HG02798 (cell line): ENCODE measurements around the gene SORCS2.

ENCODE experiments used
- ATAC-seq: cut with Tn5 transposase; IDR thresholded peaks from one replicate; pipeline ENCODE4 v1.9.1; 2021; ENCODE audit warnings: mild to moderate bottlenecking; ENCODE audit not compliant: unreplicated experiment, poor library complexity

The SORCS2 gene

DNA sequence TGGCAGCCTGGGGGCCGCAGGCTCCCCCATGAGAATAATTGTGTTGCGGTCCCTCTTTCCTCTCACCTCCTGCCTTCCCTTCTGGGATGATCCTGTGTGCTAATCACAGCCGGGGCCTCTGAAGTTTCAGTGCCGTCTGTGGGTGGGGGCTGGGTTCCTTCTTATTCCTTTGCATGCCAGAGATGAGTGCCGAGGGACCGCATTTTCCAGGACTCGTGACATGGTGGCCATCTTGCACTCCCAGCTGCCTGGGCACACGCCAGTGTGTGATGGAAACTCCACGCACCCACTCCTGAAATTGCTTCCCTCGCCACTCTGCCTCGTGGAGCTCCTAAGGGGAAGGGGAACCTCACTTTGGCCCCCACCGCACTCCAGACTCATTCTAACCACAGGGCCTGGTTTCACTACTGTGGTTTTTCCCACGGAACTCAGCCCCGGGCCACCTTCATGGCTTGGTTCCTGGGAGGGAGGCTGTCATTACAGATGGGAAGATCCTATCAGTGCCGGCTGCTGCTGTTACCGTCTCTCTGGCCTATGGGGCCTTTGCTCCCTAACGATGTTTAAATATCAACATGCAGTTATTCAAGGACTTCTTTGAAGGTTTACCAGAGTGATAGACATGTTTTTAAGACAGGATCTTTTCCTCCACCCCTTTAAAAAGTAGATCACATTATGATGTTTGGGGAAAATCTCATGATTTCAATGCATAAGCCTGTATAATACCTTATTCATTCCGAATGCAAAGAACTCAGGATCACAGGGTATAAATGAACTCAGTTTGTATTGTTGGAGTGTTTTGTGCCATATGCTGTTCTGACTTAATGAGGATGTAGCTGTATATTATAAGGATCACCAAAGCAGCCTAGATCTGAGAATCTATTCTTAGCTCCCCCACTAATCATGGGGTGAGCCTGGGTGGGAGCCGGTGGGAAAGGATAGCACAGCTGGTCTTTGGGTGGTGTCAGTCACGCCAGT, 89.6 kb downstream of the SORCS2 start:
- no peak for ATAC-seq

DNA sequence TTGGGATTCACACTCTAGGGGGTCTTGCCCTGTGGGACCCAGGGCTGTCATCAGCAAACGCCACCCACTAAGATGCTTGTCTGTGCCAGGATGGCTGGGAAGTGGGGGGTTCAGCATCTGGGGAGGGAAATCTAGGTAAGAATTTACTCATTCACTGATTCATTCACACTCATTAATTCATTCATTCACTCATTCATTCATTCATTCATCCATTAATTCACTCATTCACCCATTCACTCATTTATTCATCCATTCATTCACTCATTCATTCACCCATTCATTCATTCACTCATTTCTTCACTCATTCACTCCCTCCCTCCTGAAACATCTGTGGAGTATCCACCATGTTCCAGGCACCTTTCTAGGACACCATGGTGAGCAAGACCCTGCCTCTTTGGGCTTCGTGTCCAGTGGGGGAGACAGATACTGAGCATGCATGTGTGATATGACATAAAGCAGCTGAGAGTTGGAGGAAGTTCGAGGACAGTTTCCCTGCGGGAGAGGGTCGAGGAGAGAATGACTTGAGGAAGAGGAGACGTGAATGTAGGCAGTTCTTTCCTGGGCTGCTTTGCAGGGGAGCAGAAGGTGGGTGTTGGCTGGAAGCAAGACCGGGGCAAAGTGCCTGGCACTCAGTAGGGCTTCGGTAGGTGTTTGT, 90.6 kb downstream of the SORCS2 start:
- no peak for ATAC-seq

DNA sequence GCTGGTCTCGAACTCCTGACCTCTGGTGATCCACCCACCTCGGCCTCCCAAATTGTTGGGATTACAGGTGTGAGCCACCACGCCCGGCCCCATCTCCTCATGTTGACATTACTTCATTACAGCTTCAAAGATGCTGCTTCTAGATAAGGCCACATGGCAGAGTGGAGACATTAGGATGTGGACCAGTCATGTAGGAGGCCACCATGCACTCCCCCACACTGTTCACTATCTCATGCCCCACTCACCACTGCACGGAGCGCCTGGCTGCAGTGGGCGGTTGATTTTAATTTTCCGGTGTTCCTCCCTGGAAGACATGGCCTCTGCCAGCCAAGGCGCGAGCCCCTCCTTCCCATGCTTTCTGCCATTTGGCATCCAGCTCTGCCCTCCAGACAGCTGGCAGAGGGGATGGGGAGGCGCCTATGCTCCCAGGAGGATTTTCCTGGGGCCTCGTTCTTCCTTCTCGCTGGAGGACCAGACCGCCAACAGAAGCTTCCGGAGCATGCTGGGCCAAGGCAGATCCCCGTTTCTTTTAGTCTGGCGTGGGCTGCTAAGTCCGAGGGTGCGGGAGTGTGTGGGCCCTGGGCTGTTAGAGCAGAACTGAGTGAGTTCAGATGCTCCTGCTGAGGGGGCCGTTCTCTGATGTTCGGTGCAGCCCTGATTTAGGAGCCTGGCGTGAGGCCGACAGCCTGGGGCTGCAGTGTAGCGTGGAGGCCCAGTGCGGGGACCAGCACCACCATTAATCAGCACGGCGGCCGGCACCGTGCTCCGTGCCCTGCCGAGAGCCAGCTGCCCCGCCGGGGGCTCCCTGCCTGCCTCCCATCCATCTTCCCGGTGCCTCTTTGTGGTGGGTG, 93.1 kb downstream of the SORCS2 start:
- no peak for ATAC-seq

DNA sequence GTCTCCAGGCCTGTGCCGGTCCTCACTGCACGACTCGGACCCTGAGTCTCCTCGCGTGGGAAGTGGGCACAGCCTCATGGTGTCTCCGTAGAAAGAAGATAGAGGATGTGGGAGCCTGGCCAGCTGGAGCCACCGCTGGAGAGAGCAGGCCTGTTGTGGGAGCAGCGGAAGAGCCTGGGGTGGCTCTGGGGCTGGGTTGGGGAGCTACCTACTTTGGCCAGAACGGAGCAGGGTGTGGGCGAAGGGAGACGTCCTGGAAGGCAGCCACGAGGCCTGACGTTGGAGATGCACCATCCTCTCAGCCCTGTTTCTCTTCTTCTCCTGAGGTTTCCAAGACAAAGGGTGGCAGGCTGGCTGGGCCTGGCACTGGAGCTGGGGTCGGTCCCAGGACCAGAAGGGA, 93.8 kb downstream of the SORCS2 start:
- no peak for ATAC-seq

DNA sequence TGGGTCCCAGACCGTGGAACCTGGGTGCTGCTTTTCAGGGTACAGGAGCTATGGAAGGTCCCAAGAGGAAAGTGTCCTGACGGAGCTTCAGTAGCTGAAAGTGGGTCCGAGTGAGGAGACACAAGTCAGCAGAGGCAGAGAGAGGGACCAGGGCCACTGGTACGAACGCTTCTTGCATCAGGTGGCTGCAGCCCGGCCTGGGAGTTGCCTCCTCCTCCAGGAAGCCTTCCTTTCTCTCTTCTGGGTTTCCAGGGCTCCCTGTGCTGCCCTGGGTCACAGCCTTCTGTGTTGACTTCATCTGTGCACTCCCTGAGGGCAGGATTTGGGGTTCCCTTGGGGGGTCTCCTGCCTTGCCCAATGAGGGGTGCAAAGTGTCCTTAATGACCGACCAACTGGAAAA, 94.5 kb downstream of the SORCS2 start:
- ATAC-seq = no peak

DNA sequence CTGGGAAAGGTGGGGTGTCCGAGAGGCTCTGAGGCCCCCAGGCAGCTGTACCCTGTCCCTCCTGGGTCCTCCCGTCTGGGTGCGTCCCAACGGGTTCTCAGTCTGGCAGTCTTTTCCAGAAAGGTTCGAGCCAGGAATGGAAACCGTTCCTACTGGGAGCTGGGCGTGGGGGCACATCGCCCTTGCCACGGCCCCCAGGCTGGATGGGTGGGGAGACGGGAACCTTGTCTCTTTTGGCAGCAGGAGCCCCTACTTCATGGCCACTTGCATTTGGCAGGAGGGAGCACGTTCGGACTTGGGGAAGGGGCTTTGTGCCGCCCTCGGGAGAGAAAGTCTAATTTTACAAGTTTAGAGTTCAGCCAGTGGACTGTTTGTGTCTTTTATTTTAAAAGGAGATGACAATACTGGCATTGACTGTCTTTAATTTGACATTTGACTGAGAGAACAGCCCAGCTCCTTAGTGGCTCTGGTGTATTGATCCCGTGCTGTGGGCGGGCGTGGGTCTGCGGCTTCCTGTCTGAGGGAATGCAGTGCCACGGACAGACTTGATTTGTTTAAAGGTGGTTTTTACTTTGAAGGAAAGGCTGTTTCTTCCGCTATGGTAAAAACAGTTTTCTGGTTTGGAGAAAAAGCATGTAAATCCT, 95.1 kb downstream of the SORCS2 start:
- ATAC-seq = no peak

DNA sequence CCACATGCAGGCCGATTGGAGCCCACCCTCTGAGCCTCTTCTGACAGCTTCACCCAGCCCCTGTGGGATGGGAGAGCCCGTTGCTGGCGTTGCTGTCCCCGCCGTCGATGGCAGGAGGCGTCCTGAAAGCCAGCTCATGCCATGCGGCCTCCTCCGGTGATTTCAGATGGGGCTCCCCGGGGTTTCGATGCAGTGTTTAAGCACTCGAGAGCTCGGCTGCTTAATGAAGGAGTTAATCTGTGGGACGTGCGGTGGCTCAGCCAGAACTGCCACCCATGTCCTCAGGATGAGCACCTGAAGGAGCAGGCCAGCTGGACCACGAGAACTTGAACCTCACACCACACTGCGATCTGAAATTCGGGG, 95.6 kb downstream of the SORCS2 start:
- ATAC-seq = no peak

DNA sequence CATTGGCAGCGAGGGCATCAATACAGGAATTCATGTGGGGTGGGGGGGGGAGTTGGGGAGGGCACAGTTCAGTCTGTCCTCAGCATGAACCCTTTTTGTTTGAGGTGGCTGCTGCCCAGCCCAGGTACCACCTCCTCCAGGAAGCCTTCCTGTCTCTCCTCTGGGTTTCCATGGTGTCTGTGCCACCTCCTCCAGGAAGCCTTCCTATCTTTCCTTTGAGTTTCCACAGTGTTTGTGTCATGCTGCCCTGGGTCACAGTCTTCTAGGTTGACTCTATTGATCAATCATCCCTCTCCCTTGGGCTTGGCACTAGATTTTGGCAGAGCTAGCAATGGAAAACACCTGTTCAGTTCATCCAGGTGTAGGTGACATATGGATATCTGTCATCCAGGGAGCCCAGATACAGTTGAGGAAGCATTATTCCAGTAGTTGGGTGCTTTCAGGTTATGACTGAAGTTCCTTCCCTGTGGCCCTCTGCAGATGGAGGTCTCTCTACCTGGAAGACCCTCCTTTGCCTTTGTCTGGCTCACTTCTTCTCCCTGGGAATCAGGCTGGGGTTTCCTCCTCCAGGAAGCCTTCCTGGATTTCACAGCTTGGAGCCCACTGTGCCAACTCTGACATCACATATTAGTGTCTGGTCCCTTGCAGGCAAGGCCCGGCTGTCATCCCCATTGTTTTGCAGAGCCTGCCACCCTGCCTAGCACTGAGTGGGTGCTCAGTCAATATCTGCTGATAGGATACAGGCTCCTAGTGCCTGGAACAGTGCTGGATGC, 96.6 kb downstream of the SORCS2 start:
- no peak for ATAC-seq

DNA sequence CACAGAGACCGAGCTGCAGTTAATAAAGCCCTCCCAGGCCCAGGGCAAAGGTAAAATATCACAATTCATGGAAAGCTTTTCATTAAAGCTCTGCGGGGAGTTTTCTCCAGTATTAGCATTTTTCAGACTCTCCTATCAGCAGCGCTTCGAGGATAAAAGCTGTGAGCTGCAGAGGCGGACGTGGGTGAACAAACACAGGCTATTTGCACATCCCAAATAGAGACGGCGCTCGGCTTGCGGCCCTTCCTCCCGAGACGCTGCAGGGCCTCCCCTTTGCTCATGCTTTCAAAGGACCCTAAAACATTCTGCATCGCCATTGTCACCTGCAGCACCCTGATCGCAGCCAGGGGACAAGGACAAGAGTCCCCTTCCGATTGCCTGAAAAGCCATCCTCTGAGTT, 97.3 kb downstream of the SORCS2 start:
- no peak for ATAC-seq

DNA sequence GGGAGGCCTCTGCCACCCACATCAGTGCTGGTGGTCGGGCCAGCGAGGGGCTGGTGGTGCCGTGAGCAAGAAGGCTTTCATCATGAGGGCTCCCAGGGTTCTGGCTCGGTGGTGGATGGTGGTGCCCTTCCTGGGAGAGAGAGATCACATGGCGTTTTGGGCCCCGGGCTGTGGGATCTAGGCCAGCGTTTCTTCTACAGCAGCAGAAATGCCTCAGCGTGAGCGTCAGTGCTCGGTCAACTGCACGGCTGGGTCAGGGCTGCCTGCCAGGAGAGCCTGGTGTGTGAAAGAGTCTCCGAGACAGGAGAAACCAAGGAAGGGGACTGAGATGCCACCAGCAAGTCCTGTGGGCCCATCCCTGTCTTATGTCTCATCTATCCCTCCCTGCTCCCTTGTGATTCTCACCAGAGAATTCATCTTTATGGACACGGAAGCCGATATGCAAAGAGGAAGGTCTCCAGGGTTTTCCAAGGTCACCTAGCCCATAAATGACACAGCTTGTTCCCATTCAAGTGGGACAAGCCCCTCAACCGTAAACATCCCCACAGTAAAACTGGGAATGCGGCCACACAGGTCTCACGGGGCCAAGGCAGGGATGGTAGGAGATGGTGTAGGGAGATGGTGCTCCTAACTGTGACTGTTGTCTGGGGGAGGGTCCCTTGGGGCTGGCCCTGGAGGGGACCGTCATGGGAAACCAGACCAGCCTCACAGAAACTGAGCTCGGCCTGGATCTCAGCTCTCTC, 99.2 kb downstream of the SORCS2 start:
- ATAC-seq = no peak

DNA sequence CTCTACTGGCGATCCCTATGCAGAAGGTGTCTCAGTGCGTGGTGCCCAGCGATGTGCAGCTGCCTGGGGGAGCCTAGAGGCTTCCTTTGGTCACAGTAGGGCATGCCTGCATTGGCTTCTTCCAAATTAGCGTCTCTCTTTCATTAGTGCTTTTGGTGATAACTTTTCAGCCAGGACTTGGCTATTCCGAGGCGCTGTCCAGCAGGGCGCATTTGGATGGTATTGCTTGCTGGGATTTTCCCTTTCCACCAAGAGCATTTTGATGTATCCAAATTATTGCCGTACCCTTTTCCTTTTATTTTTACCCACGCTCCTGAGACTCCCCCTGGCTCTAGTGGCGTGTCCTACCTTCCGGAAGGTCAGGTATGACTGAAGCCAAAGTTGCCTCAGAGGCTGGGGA, 101.4 kb downstream of the SORCS2 start:
- no peak for ATAC-seq

DNA sequence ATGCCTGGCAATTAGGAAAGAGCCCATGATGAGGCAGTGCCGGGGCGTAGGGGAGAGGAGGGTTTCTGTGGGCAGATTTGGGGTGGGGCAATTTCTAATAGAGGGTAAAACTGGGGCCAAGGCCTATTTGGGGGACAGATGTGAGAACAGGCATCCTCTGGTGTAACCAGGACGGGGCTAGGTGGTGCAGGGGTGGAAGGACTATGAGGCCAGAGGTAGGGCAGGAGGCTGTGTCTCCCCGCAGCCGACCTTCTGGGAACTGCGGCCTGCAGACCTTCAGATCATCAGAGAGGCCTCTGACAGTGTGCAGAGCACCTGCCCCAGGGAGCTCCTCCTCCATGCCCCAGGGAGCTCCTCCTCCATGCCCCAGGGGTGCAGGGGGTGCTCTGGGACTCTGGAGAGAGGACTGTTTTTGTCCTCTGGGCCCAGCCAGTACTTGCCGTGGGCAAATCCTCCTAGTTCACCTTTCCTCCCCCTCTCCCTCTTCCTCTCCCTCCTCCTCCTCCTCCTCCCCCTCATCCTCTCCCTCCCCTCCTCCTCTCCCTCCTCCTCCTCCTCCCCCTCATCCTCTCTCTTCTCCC, 101.9 kb downstream of the SORCS2 start:
- ATAC-seq = no peak

DNA sequence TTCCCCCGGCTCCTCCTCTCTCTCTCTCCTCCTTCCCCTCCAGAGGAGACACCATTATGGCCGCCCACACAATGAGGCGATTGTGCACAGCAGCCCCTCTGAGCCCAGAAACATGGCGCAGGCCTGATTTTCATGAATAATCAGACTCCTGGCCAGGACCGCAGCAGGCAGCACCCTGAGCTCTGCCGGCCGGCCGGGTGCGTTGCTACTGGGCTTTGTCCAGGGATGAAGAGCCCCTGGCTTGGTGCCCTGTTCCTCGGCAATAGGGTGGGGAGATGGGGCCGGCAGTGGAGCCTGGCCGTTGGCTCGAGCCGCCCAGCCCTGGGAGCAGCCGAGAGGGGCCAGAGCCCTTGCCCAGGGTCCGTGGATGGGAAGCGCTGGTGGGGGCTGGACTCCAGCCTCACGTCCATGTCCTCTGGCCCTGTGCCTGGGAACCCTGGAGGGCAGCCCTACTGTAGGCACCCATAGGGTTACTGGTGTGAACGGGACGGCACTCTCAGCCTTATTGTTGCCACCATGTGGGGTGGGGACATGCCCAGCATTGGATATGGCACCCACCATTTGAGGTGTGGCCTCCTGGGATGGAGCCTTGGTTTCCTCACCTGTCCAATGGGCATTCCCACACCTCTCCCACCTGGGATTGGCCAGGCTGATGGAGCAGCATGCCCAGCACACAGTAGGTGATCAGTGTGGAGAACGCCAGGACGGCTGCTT, 103.0 kb downstream of the SORCS2 start:
- no peak for ATAC-seq

DNA sequence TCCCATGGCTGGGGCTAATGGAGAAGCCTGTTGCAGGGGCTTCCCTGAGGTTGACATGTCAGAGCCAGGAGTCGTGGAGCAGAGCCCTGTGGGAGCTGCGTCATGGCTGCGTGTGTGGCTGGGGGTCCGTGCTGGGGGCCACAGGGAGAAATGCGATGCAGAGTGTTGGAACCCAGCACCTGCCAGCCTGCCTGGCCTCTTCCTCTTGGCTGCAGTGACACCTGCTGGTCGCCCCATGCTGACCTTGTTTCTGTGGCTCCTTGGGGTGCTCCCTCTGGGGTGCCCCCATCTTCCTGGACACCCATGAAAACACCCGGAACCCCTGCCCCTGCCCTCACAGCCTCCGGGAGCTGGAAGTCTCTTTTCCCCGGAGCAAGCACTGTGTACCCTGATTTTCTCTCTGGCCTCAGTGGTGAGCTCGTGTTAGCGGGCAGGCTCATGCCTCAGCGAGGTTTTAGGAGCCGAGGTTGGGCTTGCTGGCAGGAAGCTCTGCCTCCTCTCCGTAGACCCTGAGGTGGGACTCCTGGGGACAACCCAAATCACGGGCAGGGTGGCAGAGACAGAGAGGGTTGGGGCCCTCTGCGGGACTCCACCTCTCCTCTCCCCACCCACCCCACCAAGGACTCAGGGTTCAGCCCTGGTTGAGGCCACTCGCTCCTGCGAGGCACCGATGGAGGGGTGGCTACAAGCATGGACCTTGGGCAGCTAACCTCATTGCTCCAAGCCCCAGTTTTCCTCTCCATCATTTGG, 103.7 kb downstream of the SORCS2 start:
- no peak for ATAC-seq

DNA sequence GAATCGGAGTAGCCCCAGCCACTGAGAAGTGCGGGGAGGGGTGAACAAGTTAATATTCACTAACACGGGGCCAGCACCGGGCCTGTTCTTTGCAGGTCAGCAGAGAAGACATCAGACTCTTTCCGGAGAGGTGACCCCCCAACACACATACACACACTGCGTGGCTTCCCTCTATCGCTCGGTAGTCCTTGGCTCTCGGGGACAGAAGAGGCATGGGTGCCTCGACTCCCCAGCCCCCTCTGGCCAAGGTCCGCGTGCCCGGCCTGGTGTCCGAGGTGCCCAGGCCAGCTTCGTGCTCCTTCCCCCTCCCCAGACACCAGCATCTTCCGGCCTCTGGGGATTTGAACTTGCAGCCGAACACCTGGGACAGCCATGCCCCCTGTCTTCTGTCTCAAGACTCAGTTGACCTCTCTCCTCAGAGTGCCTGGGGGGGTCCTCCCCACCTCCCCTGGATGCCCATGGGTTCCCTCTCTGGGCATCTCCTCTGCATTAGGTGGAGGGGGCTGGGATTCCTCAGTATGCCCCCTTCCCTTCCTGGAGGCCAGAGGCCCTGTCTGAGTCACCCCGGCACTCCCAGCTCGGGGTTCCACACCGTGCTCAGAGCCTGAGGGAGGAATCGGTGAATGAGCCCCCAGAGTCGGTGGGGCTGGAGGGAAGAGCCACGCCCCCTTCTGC, 104.5 kb downstream of the SORCS2 start:
- ATAC-seq = no peak

DNA sequence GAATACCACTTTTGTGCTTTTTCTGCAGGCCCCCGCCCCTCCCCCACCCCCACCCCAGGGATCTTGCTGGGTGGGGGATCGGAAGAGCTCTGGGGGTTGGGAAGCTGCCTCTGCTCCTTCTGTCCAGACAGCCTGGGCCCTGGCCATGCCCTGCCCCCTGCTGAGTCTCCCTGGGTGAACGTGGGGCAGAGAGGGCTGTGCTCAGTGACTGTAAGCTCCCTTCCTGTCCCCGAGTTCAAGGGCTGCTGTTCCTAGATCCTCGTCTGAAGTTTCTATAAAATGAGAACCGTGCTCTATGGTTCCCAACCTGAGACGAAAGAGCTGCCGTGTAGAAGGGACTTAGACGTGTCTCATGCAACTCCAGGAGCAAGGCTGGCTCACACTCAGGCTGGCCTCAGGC, 105.0 kb downstream of the SORCS2 start:
- ATAC-seq = no peak

DNA sequence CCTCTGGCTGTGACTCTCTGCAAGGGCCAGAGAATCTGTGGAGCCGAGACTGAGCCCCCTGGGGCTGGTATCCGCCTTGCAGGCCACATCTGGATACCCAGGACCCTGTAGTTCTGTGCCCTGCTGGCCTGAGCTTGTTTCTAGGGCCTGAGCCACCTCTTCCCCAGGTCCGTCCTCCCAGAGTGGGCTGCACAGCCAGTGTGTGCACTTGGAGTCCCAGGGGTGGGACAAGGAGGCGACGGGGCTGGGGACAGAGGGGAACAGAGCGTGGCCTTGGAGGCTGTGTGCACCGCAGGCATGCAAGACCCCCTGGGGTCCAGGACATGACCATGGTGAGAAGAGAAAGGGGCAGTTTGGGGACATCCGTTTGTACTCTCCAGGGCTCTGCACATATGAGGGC, 105.5 kb downstream of the SORCS2 start:
- ATAC-seq = no peak
